ENCODE results near the gene HTR1E.

The HTR1E gene

GRCh38 chr6:87029711-87030314, 92.5 kb downstream of the HTR1E start:
- Histone ChIP-seq H3K9me3 (ENCODE audit: control insufficient read depth in 2 of 2, low read length in 2 of 2) (no peaks in the 10 kb centered on the region), H3K4me3 (ENCODE audit: low read length in 2 of 2) (no peak overlapping the region), H3K9ac (ENCODE audit: low read depth in 1 of 2, low read length in 2 of 2) (no peak overlapping the region), H3K36me3 (ENCODE audit: control insufficient read depth in 2 of 2, insufficient read depth in 2 of 2, low read length in 2 of 2) (no peaks in the 10 kb centered on the region), H3K27me3 (ENCODE audit: control insufficient read depth in 2 of 2, insufficient read depth in 2 of 2, low read length in 2 of 2) (no peaks in the 10 kb centered on the region), H3K27ac (ENCODE audit: low read depth in 2 of 2, low read length in 2 of 2) (no peak overlapping the region), H3K4me1 (ENCODE audit: control insufficient read depth in 2 of 2, insufficient read depth in 2 of 2, low read length in 2 of 2) (no peaks in the 10 kb centered on the region)

DNA sequence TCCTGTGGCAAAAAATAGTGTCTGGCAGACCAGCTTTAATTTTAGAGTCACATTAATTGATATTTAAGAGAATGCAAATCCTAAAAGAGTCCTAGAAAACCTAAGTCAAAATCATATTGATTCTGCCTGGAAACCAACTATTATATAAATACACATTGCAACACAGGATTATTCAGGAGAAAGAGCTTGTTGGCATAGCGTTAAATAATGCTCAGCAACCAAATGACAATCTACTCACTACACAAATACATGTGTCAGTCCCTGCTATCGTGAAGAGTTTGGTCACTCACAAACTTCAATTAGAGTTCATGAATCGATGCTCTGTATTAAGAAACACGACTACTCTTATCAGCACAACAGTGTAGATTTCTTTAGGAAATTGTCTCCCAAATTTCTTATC, 103.4 kb downstream of the HTR1E start:
- no peaks in the 10 kb centered on the region for H3K9me3 ChIP-seq (ENCODE audit: control insufficient read depth in 2 of 2, low read length in 2 of 2)
- H3K9ac ChIP-seq (ENCODE audit: low read depth in 1 of 2, low read length in 2 of 2) = no peak overlapping the region
- H3K4me3 ChIP-seq (ENCODE audit: low read length in 2 of 2) = no peak overlapping the region
- no peak overlapping the region for H3K27ac ChIP-seq (ENCODE audit: low read depth in 2 of 2, low read length in 2 of 2)
- no peaks in the 10 kb centered on the region for H3K4me1 ChIP-seq (ENCODE audit: control insufficient read depth in 2 of 2, insufficient read depth in 2 of 2, low read length in 2 of 2)
- no peaks in the 10 kb centered on the region for H3K36me3 ChIP-seq (ENCODE audit: control insufficient read depth in 2 of 2, insufficient read depth in 2 of 2, low read length in 2 of 2)
- H3K27me3 ChIP-seq (ENCODE audit: control insufficient read depth in 2 of 2, insufficient read depth in 2 of 2, low read length in 2 of 2) = no peaks in the 10 kb centered on the region

GRCh38 chr6:87045521-87046075, 108.3 kb downstream of the HTR1E start:
- Histone ChIP-seq H3K9me3 (ENCODE audit: control insufficient read depth in 2 of 2, low read length in 2 of 2) (no peaks in the 10 kb centered on the region), H3K9ac (ENCODE audit: low read depth in 1 of 2, low read length in 2 of 2) (no peak overlapping the region), H3K36me3 (ENCODE audit: control insufficient read depth in 2 of 2, insufficient read depth in 2 of 2, low read length in 2 of 2) (no peaks in the 10 kb centered on the region), H3K27ac (ENCODE audit: low read depth in 2 of 2, low read length in 2 of 2) (no peak overlapping the region), H3K4me1 (ENCODE audit: control insufficient read depth in 2 of 2, insufficient read depth in 2 of 2, low read length in 2 of 2) (no peaks in the 10 kb centered on the region), H3K27me3 (ENCODE audit: control insufficient read depth in 2 of 2, insufficient read depth in 2 of 2, low read length in 2 of 2) (no peaks in the 10 kb centered on the region), H3K4me3 (ENCODE audit: low read length in 2 of 2) (no peak overlapping the region)

DNA sequence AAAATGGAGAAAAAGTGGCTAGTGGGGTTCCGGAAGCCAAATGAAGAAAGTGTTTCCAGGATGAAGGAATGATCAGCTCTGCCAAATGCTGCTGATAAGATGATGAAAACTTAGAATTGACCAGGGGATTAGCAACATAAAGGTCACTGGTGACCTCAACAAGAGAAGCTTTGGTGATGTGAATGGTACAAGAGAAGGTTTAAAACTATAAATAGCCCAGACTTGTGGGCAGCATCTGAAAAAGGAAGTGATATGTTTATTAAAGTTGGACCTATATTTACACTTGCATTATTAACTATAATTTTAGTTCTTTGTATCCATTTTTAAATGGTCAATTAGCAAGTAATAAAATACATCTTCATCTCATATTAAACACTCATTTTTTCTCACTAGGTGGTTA, 112.5 kb downstream of the HTR1E start:
- Histone ChIP-seq H3K4me1 (ENCODE audit: control insufficient read depth in 2 of 2, insufficient read depth in 2 of 2, low read length in 2 of 2) (no peaks in the 10 kb centered on the region), H3K27ac (ENCODE audit: low read depth in 2 of 2, low read length in 2 of 2) (no peak overlapping the region), H3K9ac (ENCODE audit: low read depth in 1 of 2, low read length in 2 of 2) (no peak overlapping the region), H3K9me3 (ENCODE audit: control insufficient read depth in 2 of 2, low read length in 2 of 2) (no peaks in the 10 kb centered on the region), H3K27me3 (ENCODE audit: control insufficient read depth in 2 of 2, insufficient read depth in 2 of 2, low read length in 2 of 2) (no peaks in the 10 kb centered on the region), H3K4me3 (ENCODE audit: low read length in 2 of 2) (no peak overlapping the region), H3K36me3 (ENCODE audit: control insufficient read depth in 2 of 2, insufficient read depth in 2 of 2, low read length in 2 of 2) (no peaks in the 10 kb centered on the region)

- Histone ChIP-seq H3K4me3 (ENCODE audit: low read length in 2 of 2) (no peak overlapping the region), H3K9me3 (ENCODE audit: control insufficient read depth in 2 of 2, low read length in 2 of 2) (no peaks in the 10 kb centered on the region), H3K27me3 (ENCODE audit: control insufficient read depth in 2 of 2, insufficient read depth in 2 of 2, low read length in 2 of 2) (no peaks in the 10 kb centered on the region), H3K36me3 (ENCODE audit: control insufficient read depth in 2 of 2, insufficient read depth in 2 of 2, low read length in 2 of 2) (no peaks in the 10 kb centered on the region), H3K4me1 (ENCODE audit: control insufficient read depth in 2 of 2, insufficient read depth in 2 of 2, low read length in 2 of 2) (no peaks in the 10 kb centered on the region), H3K9ac (ENCODE audit: low read depth in 1 of 2, low read length in 2 of 2) (no peak overlapping the region), H3K27ac (ENCODE audit: low read depth in 2 of 2, low read length in 2 of 2) (no peak overlapping the region)
Observed at GRCh38 chr6:87053312-87053711, 116.0 kb downstream of the HTR1E start.

GRCh38 chr6:87054143-87054833, 117.0 kb downstream of the HTR1E start:
- H3K9me3 ChIP-seq (ENCODE audit: control insufficient read depth in 2 of 2, low read length in 2 of 2) = no peaks in the 10 kb centered on the region
- no peaks in the 10 kb centered on the region for H3K4me1 ChIP-seq (ENCODE audit: control insufficient read depth in 2 of 2, insufficient read depth in 2 of 2, low read length in 2 of 2)
- no peaks in the 10 kb centered on the region for H3K36me3 ChIP-seq (ENCODE audit: control insufficient read depth in 2 of 2, insufficient read depth in 2 of 2, low read length in 2 of 2)
- no peak overlapping the region for H3K4me3 ChIP-seq (ENCODE audit: low read length in 2 of 2)
- no peak overlapping the region for H3K27ac ChIP-seq (ENCODE audit: low read depth in 2 of 2, low read length in 2 of 2)
- no peaks in the 10 kb centered on the region for H3K27me3 ChIP-seq (ENCODE audit: control insufficient read depth in 2 of 2, insufficient read depth in 2 of 2, low read length in 2 of 2)
- no peak overlapping the region for H3K9ac ChIP-seq (ENCODE audit: low read depth in 1 of 2, low read length in 2 of 2)

DNA sequence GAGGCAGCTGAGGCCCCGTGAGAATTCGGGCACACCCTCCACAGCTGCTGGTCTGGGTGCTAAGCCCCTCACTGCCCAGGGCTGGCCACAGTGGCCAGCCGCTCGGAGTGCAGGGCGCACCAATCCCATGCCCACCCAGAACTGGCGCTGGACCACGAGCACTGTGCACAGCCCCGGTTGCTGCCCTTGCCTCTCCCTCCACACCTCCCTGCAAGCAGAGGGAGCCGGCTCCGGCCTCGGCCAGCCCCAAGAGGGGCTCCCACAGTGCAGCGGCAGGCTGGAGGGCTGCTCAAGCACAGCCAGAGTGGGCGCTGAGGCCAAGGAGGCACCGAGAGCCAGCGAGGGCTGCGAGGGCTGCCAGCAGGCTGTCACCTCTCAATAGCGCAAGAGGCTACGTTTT, 122.6 kb downstream of the HTR1E start:
- no peaks in the 10 kb centered on the region for H3K36me3 ChIP-seq (ENCODE audit: control insufficient read depth in 2 of 2, insufficient read depth in 2 of 2, low read length in 2 of 2)
- no peak overlapping the region for H3K27ac ChIP-seq (ENCODE audit: low read depth in 2 of 2, low read length in 2 of 2)
- no peak overlapping the region for H3K4me3 ChIP-seq (ENCODE audit: low read length in 2 of 2)
- no peak overlapping the region for H3K9ac ChIP-seq (ENCODE audit: low read depth in 1 of 2, low read length in 2 of 2)
- no peaks in the 10 kb centered on the region for H3K9me3 ChIP-seq (ENCODE audit: control insufficient read depth in 2 of 2, low read length in 2 of 2)
- no peaks in the 10 kb centered on the region for H3K27me3 ChIP-seq (ENCODE audit: control insufficient read depth in 2 of 2, insufficient read depth in 2 of 2, low read length in 2 of 2)
- no peaks in the 10 kb centered on the region for H3K4me1 ChIP-seq (ENCODE audit: control insufficient read depth in 2 of 2, insufficient read depth in 2 of 2, low read length in 2 of 2)

DNA sequence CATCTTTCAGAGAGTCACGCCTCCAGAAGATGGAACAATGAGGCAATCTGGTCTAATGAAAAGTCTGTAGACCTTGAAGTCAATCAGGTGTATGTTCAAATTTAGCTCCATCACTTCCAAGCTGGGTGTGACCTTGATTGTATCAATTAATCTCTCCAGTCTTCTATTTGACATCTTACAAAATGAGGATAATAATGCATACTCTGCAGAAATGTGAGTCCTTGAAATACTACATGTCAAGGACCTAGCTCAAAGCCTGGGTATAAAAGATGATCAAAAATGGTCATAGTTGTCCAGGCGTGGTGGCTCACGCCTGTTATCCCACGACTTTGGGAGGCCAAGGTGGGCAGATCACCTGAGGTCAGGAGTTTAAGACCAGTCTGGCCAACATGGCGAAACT, 127.8 kb downstream of the HTR1E start:
- no peak overlapping the region for H3K27ac ChIP-seq (ENCODE audit: low read depth in 2 of 2, low read length in 2 of 2)
- no peaks in the 10 kb centered on the region for H3K27me3 ChIP-seq (ENCODE audit: control insufficient read depth in 2 of 2, insufficient read depth in 2 of 2, low read length in 2 of 2)
- no peaks in the 10 kb centered on the region for H3K36me3 ChIP-seq (ENCODE audit: control insufficient read depth in 2 of 2, insufficient read depth in 2 of 2, low read length in 2 of 2)
- H3K4me3 ChIP-seq (ENCODE audit: low read length in 2 of 2) = no peak overlapping the region
- H3K4me1 ChIP-seq (ENCODE audit: control insufficient read depth in 2 of 2, insufficient read depth in 2 of 2, low read length in 2 of 2) = no peaks in the 10 kb centered on the region
- no peaks in the 10 kb centered on the region for H3K9me3 ChIP-seq (ENCODE audit: control insufficient read depth in 2 of 2, low read length in 2 of 2)
- H3K9ac ChIP-seq (ENCODE audit: low read depth in 1 of 2, low read length in 2 of 2) = no peak overlapping the region

Measured in mucosa of rectum (tissue), 2 donors.